Activated T-cell treated with anti-CD3 and anti-CD28 coated beads for 24 hours (primary cell): Measurements from ENCODE around the gene UBE2N.
"Not testable (repeated sequence)": the region's sequence is repeated elsewhere in the genome, so short reads cannot be mapped to it uniquely, and the experiment has no call there.

ENCODE experiments used
- DNase-seq: peaks from one replicate; pipeline ENCODE4 v3.0.0-alpha.2; 2020; ENCODE audit warnings: low read depth

Gene UBE2N

DNA sequence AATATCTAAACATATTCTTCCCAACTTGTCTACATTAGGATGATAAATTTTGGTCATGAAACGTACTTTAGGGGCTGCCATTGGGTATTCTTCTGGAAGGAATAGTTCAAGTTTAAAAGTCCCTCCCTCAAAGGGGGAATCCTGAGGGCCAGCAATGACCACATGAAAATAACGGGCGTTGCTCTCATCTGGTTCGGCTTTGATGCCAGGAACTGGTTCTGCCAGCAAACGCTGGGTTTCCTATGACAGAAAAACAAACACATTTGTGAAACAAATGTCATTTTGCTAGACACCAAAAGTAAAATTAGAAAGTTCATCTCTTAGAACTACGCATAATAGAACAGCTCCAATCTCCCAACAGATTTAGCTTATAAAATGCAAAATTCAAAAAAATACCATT, 30.7 kb downstream of the UBE2N start:
- not testable (repeated sequence) for DNase-seq

- DNase-seq: not testable (repeated sequence)
Measured at GRCh38 chr12:93409343-93410187, 32.2 kb downstream of the UBE2N start.

DNA sequence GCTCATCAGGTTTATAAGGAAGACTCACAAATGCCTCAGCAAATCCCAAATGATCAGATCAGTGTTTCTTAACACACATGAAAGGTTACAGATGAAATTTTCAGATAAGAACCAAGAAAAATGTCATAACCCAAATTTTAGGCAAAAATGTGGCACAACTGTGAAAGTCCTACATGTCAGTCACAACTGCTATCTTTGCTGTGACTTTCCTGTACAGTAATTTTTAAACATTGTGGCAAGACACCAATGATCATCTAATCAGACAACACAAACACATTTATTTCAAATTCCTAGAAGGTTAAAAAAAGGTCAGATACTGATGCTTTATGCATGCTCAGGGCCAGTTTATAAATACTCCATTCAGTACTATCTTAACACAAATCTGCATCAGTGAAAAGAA, 32.9 kb downstream of the UBE2N start:
- DNase-seq: no peak

- no peak for DNase-seq
Measured at GRCh38 chr12:93407963-93408283, 33.8 kb downstream of the UBE2N start.

GRCh38 chr12:93407054-93407962, 34.4 kb downstream of the UBE2N start:
- no peak for DNase-seq

- DNase-seq: no peak
Measured at GRCh38 chr12:93404961-93405849, 36.5 kb downstream of the UBE2N start.

DNA sequence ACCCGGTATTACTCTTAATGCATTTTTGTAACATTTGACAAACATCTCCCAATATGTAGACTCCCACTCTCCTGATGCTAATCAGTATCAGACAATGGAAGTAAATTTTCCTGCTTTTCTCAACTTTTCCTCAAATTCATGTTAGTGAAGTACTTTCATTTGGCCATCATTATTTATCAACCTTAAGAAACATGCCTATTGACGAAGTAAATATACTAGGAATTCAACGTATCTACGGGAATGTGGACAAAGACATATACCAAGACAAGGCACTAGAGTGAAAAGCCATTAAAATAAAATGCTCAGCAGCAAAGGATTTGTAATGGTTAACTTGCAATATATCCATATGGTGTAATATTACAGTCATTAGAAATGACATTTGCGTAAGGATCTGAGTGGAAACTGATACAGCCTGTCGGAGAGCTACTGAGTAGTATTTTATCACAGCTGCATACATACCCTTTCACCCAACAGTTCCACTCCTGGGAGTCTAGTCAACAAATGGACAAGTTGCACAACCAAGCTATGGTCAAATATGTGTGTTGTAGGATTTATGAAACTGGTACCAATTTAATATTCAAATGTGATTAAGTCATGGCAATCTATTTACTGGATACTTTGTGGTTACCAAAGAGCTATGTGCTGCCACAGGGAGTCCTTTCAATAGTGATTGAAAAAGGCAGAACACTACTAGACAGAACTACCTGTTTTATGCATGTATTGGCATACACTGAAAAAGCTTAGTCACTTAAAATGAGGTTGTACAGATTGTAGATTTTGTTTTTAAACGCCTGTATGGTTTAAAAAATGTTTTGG, 37.6 kb downstream of the UBE2N start:
- no peak for DNase-seq

GRCh38 chr12:93402333-93403311, 39.1 kb downstream of the UBE2N start:
- no peak for DNase-seq

GRCh38 chr12:93399183-93399863, 42.4 kb downstream of the UBE2N start:
- DNase-seq: not testable (repeated sequence)

DNA sequence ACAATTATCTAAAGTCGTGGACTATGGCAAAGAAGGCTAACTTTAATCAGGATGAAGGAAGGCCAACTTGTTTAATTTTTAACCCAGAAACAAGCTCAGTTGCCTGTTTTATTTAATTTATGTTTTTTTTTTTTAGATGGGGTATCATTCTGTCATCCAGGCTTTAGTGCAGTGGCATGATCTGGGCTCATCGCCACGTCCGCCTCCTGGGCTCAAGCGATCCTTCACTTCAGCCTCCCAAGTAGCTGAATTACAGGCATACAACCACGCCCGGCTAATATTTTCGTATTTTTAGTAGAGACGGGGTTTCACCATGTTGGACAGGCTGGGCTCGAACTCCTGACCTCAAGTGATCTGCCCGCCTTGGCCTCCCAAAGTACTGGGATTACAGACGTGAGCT, 44.3 kb downstream of the UBE2N start:
- no peak for DNase-seq

DNA sequence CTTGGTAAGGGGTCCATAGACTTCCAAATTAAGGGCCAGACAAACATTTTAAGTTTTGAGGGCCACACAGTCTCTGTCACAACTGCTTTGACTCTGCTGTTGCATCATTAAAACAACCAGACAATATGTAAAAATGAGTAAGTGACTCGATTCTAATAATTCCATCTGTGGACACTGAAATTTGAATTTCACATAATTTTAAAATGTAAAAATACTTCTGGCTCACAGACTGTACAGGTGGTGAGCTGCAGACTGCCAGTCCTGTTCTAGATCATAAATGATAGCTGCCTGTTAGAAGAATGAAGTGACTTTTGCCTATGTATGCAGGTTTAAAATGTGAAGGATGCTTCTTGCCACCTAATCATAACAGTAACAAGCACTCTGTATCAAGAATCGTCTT, 48.3 kb downstream of the UBE2N start:
- DNase-seq: no peak

- DNase-seq: no peak
Measured at GRCh38 chr12:93390549-93391297, 51.0 kb downstream of the UBE2N start.

DNA sequence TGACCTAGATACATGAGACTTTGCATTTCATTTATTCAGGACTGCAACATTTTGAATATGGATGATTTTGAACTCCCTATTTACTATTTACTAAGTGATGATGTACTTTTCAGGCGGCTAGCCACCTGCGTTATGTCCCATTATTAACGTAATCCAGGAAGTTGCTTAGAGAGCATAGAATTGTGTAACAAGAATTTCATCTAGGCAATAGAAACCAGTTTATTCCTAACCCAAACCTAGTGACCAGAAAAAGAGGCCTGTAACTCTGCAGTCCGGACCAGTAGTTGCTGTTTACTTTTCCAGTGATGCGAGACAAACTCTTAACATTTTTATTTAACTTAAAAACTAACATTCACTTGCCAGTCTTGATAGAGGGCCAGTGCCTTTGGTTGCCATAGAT, 51.7 kb downstream of the UBE2N start:
- DNase-seq: no peak

DNA sequence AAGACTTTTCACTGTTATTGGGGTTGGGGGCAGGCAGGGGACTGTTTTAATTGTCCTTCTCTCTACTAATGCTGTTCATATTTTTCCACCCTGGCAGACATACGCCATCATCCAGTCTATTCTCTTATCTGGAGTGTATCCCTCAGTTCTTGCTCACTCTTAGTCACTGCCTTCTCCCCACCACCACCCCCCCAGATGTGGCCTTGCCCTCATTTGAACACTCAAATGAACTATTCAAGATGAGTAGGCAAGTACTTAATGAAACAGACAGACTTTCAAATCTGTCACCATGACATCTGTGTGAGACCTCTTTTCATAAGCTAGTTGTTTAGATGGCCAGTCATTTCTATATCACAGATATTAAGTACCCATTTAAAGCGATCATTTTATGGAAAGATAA, 54.0 kb downstream of the UBE2N start:
- DNase-seq: peak; percentile 53

GRCh38 chr12:93381976-93382437, 59.7 kb downstream of the UBE2N start:
- DNase-seq: not testable (repeated sequence)

DNA sequence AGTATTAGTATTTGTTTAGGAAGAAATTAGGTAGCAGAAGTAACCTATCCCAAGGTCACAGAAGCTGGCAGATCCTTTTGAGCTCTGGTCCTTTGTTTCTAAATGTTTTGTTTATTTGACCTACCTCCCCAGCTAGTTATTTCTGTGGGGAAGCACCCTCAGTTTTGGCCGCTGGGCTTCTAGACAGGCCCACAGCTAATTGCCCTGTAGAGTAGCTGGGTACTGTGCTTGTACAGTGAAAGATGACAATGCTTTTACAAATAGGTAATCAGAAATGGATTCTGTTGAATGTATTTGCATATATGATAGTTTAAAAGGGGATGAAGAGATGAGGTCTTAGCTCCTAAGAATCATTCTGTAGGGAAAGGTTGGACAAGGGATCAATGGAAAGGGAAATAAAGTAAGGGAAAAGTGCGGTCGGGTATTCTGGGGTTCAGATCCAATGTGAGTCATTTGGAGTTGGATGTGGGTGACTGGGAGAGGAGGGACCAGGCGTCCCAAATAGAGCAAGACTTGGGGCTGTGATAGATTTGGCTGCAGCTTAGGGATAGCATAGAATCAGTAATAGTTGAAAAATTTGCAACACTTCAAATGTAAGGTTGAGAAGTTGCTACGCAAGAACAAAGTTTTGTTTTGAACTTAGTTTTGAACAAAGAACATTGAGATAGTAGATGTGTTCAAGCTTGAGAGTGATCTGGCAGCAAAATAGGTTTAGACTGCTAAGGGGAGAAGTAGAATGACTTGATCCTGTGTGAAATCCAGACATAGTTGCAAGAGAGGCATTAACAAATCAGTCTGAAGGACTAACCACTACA, 60.4 kb downstream of the UBE2N start:
- DNase-seq: no peak

- no peak for DNase-seq
Measured at GRCh38 chr12:93380480-93381121, 61.1 kb downstream of the UBE2N start.
